ENCODE results near the gene CABP2. TPM values are rescaled to one million over a fixed set of nuclear protein-coding genes. Genes with fewer than 3 reads are reported as not detected.
"Not testable (repeated sequence)": the region's sequence is repeated elsewhere in the genome, so short reads cannot be mapped to it uniquely, and the experiment has no call there.

CABP2 gene
- total RNA-seq, 4 donors from 2014 or later = not detected

- Histone ChIP-seq H3K36me3 (no peaks in the 10 kb centered on the region), H3K9me3 (no peaks in the 10 kb centered on the region), H3K4me3 (no peak overlapping the region), H3K27ac (replicated peaks in 1 of 4) (no peak overlapping the region), H3K4me1 (peaks cover 0 to 13% (median 8%) of the 10 kb centered on the region in 4 donors), H3K27me3 (no peaks in the 10 kb centered on the region)
- no peak for TF ChIP-seq EP300 (IDR thresholded peaks at IDR 0.05)
- no peak for TF ChIP-seq POLR2A (IDR thresholded peaks at IDR 0.05; ENCODE audit: low read depth)
- TF ChIP-seq POLR2AphosphoS5 (IDR thresholded peaks at IDR 0.05) = no peak
- TF ChIP-seq CTCF (IDR thresholded peaks at IDR 0.05) = no peak
- DNase-seq (ENCODE audit: extremely low spot score) = no peak
- intact Hi-C loops (cut with DNase I) = no loop called here
- WGBS = 88% methylated on average over 4 of the region's 4 CpGs
Observed at GRCh38 chr11:67564230-67564629, 41.0 kb upstream of the CABP2 start.

- H3K27ac ChIP-seq (replicated peaks in 1 of 4); H3K9me3 ChIP-seq; H3K36me3 ChIP-seq; H3K4me3 ChIP-seq; H3K27me3 ChIP-seq; DNase-seq (ENCODE audit: extremely low spot score); intact Hi-C loops (cut with DNase I): not testable (repeated sequence)
- WGBS = 66% methylated on average over 11 of the region's 11 CpGs
- H3K4me1 ChIP-seq = peaks cover 0 to 18% (median 8%) of the 10 kb centered on the region in 4 donors
Observed at GRCh38 chr11:67563705-67564114, 40.5 kb upstream of the CABP2 start.

GRCh38 chr11:67562963-67563704 lies 39.9 kb upstream of the CABP2 start:
- intact Hi-C loops (cut with DNase I) = no loop called here
- no peak for DNase-seq (ENCODE audit: extremely low spot score)
- H3K9me3 ChIP-seq = no peaks in the 10 kb centered on the region
- no peak overlapping the region for H3K4me3 ChIP-seq
- TF ChIP-seq POLR2A (IDR thresholded peaks at IDR 0.05; ENCODE audit: low read depth) (no peak), POLR2AphosphoS5 (IDR thresholded peaks at IDR 0.05) (no peak), EP300 (IDR thresholded peaks at IDR 0.05) (no peak), CTCF (IDR thresholded peaks at IDR 0.05) (no peak)
- H3K4me1 ChIP-seq = peaks cover 0 to 19% (median 8%) of the 10 kb centered on the region in 4 donors
- peaks cover 0 to 10% (median 0%) of the 10 kb centered on the region in 4 donors for H3K27me3 ChIP-seq
- H3K27ac ChIP-seq (replicated peaks in 1 of 4) = no peak overlapping the region
- H3K36me3 ChIP-seq = no peaks in the 10 kb centered on the region
- 67% methylated on average over 10 of the region's 10 CpGs for WGBS

GRCh38 chr11:67561971-67562619 lies 38.8 kb upstream of the CABP2 start:
- WGBS = 71% methylated on average over 7 of the region's 10 CpGs
- TF ChIP-seq POLR2A (IDR thresholded peaks at IDR 0.05; ENCODE audit: low read depth) (no peak), EP300 (IDR thresholded peaks at IDR 0.05) (no peak), CTCF (IDR thresholded peaks at IDR 0.05) (no peak), POLR2AphosphoS5 (IDR thresholded peaks at IDR 0.05) (no peak)
- intact Hi-C loops (cut with DNase I) = no loop called here
- Histone ChIP-seq H3K36me3 (no peaks in the 10 kb centered on the region), H3K27ac (replicated peaks in 1 of 4) (no peak overlapping the region), H3K4me1 (peaks cover 0 to 19% (median 8%) of the 10 kb centered on the region in 4 donors), H3K4me3 (no peak overlapping the region), H3K27me3 (peaks cover 0 to 10% (median 0%) of the 10 kb centered on the region in 4 donors), H3K9me3 (no peaks in the 10 kb centered on the region)
- no peak for DNase-seq (ENCODE audit: extremely low spot score)

- no peaks in the 10 kb centered on the region for H3K9me3 ChIP-seq
- H3K4me3 ChIP-seq = no peak overlapping the region
- H3K27ac ChIP-seq (replicated peaks in 1 of 4) = no peak overlapping the region
- H3K36me3 ChIP-seq = no peaks in the 10 kb centered on the region
- no peak for DNase-seq (ENCODE audit: extremely low spot score)
- H3K27me3 ChIP-seq = peaks cover 0 to 13% (median 0%) of the 10 kb centered on the region in 4 donors
- H3K4me1 ChIP-seq = peaks cover 0 to 11% (median under 1%) of the 10 kb centered on the region in 4 donors
- WGBS = 71% methylated on average over 19 of the region's 19 CpGs
- intact Hi-C loops (cut with DNase I) = no loop called here
- TF ChIP-seq EP300 (IDR thresholded peaks at IDR 0.05) = no peak
- TF ChIP-seq CTCF (IDR thresholded peaks at IDR 0.05) = no peak
- no peak for TF ChIP-seq POLR2A (IDR thresholded peaks at IDR 0.05; ENCODE audit: low read depth)
- TF ChIP-seq POLR2AphosphoS5 (IDR thresholded peaks at IDR 0.05) = no peak
Observed at GRCh38 chr11:67558084-67558772, 35.0 kb upstream of the CABP2 start.
